Measurements from ENCODE around the gene IPO11. TPM values are rescaled to one million over a fixed set of nuclear protein-coding genes. Genes with fewer than 3 reads are reported as not detected.

Gene IPO11
- total RNA-seq, 1 donor from 2014 or later = 96.0 TPM

DNA sequence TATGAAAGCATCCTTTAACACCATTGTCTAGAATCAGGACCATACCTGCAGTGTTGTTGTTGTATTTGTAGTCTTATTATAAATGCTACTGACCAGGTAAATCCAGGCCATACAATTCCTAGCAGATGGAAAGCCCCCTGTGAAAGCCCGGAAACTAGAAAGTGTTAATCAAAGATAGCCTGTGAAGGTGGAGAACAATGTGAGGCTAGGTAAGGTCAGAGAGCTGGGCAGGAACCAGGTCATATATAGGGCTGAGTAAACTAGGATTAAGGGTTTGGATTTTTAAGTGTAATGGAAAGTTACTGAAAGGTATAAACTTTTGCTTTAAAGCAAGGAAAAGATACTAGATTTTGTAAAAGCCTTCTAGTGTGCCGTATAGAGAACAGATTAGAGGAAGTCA, 172.7 kb downstream of the IPO11 start:
- peak overlapping the region; percentile 96 for H3K27ac Mint-ChIP-seq (ENCODE audit: unreplicated experiment)
- peaks cover 20% of the 10 kb centered on the region for H3K36me3 Mint-ChIP-seq (ENCODE audit: low read depth, unreplicated experiment)
- TF ChIP-seq CTCF (IDR thresholded peaks at IDR 0.05; ENCODE audit: unreplicated experiment) = no peak

DNA sequence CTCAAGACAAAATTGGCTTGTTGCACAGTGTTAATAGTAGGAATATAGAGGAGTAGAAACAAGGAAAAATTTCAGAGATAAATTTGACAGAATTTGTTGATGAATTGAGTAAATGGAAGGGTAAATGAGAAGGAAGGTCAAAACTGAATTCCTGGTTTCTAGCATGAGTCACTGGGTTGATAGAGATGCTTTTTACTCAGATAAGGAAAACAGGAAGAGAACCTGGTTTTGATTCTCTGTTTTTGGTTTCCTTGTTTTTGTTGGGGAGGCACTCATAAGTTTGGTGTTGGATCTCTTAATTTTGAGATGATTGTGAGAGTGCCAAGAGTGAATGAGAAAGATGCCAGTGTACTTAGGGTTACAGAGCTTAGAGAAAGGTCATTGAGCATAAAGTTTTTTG, 173.2 kb downstream of the IPO11 start:
- H3K36me3 Mint-ChIP-seq (ENCODE audit: low read depth, unreplicated experiment) = peaks cover 16% of the 10 kb centered on the region
- H3K4me1 Mint-ChIP-seq (ENCODE audit: unreplicated experiment) = peaks cover 63% of the 10 kb centered on the region
- no peak for TF ChIP-seq CTCF (IDR thresholded peaks at IDR 0.05; ENCODE audit: unreplicated experiment)
- H3K27ac Mint-ChIP-seq (ENCODE audit: unreplicated experiment) = peak overlapping the region; percentile 96
- peak overlapping the region; percentile 56 for H3K4me3 Mint-ChIP-seq (ENCODE audit: unreplicated experiment)
- no peak for DNase-seq (ENCODE audit: low spot score)
- H3K9me3 Mint-ChIP-seq (ENCODE audit: unreplicated experiment) = no peaks in the 10 kb centered on the region
- H3K27me3 Mint-ChIP-seq (ENCODE audit: unreplicated experiment) = peaks cover 2% of the 10 kb centered on the region

More for the DNA sequence above, 172.7 kb downstream of the IPO11 start:
- Mint-ChIP-seq H3K27me3 (ENCODE audit: unreplicated experiment) (peaks cover 2% of the 10 kb centered on the region), H3K9me3 (ENCODE audit: unreplicated experiment) (no peaks in the 10 kb centered on the region), H3K4me3 (ENCODE audit: unreplicated experiment) (peak overlapping the region; percentile 23), H3K4me1 (ENCODE audit: unreplicated experiment) (peaks cover 67% of the 10 kb centered on the region)
- DNase-seq (ENCODE audit: low spot score) = no peak

DNA sequence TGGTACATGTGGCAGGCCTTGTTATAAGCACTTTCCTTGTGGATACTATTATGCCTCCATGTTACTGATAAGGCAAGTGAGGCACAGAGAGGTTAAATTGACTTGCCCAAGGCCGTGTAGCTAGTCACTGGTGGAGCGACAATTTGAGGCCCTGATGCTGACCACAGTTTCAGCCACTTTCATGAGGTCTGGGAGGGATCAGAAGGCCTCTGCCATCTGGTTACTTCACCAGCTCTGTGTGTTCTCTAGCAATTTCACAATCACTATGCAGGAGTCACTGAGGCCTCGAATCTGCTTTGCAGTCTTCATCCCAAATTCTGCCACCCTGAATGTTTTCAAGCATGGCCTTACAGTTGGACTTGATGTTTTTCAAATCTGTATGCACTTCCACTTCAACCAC, 175.2 kb downstream of the IPO11 start:
- peaks cover 49% of the 10 kb centered on the region for H3K4me1 Mint-ChIP-seq (ENCODE audit: unreplicated experiment)
- H3K27ac Mint-ChIP-seq (ENCODE audit: unreplicated experiment) = no peak overlapping the region
- no peak overlapping the region for H3K4me3 Mint-ChIP-seq (ENCODE audit: unreplicated experiment)
- DNase-seq (ENCODE audit: low spot score) = no peak
- no peak for TF ChIP-seq CTCF (IDR thresholded peaks at IDR 0.05; ENCODE audit: unreplicated experiment)
- no peaks in the 10 kb centered on the region for H3K27me3 Mint-ChIP-seq (ENCODE audit: unreplicated experiment)
- H3K9me3 Mint-ChIP-seq (ENCODE audit: unreplicated experiment) = no peaks in the 10 kb centered on the region
- peaks cover 25% of the 10 kb centered on the region for H3K36me3 Mint-ChIP-seq (ENCODE audit: low read depth, unreplicated experiment)

DNA sequence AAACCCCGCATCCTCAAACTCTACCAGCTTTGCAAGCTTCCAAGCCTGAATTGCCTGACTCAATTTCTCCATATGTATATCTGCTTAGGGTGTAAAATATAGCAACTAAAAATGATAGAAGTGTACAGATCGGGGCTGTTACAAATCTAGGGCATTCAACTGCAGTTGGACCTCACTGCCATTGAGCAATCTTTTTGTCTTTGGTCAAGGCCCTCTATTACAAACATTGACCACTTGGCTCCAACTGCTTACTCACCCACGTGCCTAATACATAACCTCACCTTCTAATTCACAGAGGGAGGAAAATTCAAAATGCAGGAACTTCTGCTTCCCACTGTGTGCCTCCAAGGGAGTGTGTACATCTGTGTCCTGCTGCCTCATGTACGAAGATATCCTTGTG, 176.1 kb downstream of the IPO11 start:
- Mint-ChIP-seq H3K9me3 (ENCODE audit: unreplicated experiment) (no peaks in the 10 kb centered on the region), H3K27ac (ENCODE audit: unreplicated experiment) (no peak overlapping the region), H3K4me1 (ENCODE audit: unreplicated experiment) (peaks cover 54% of the 10 kb centered on the region), H3K27me3 (ENCODE audit: unreplicated experiment) (no peaks in the 10 kb centered on the region), H3K4me3 (ENCODE audit: unreplicated experiment) (no peak overlapping the region), H3K36me3 (ENCODE audit: low read depth, unreplicated experiment) (peaks cover 32% of the 10 kb centered on the region)
- DNase-seq (ENCODE audit: low spot score) = no peak
- TF ChIP-seq CTCF (IDR thresholded peaks at IDR 0.05; ENCODE audit: unreplicated experiment) = no peak

DNA sequence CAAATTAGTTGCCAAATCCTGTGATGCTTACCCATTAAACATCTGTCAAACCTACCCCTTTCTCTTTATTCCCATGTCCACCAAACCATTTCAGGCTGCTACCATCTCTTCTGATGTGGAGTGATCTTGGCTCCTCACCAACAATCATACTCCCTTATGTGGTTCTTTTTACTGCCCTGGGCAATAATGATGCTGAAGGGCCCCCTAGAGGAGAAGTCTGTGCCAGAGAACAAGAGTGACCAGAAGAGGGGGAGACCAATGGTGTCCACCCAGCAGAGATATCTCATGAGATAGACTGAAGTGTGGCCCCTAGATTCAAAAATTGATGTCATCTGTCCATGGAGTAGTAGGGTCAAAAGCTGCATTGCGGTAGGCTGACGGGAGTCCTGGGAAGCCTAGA, 176.9 kb downstream of the IPO11 start:
- no peaks in the 10 kb centered on the region for H3K9me3 Mint-ChIP-seq (ENCODE audit: unreplicated experiment)
- peak overlapping the region; percentile 10 for H3K4me3 Mint-ChIP-seq (ENCODE audit: unreplicated experiment)
- no peaks in the 10 kb centered on the region for H3K27me3 Mint-ChIP-seq (ENCODE audit: unreplicated experiment)
- TF ChIP-seq CTCF (IDR thresholded peaks at IDR 0.05; ENCODE audit: unreplicated experiment) = no peak
- DNase-seq (ENCODE audit: low spot score) = no peak
- H3K36me3 Mint-ChIP-seq (ENCODE audit: low read depth, unreplicated experiment) = peaks cover 33% of the 10 kb centered on the region
- H3K4me1 Mint-ChIP-seq (ENCODE audit: unreplicated experiment) = peaks cover 47% of the 10 kb centered on the region
- peak overlapping the region; percentile 1 for H3K27ac Mint-ChIP-seq (ENCODE audit: unreplicated experiment)

Data from endothelial cell (in vitro differentiated cells).